H1 (cell line): ENCODE measurements around the gene RNASE11.

Experiments used
- CEBPB ChIP-seq: IDR thresholded peaks from 2 replicates; pipeline ENCODE4 v1.6.1; 2012; ENCODE audit warnings: low read depth, low read length
- GTF2F1 ChIP-seq: IDR thresholded peaks from 2 replicates; pipeline ENCODE4 v1.6.1; 2012; ENCODE audit warnings: low read depth, low read length, improper control_type of control experiment, borderline replicate concordance
- RFX5 ChIP-seq: IDR thresholded peaks from 2 replicates; pipeline ENCODE4 v1.6.1; 2011; ENCODE audit warnings: low read depth, low read length, improper control_type of control experiment, borderline replicate concordance
- TF ChIP-seq, protein P1 (sequence below), 3 experiments: IDR thresholded peaks; 1 replicate in 2 of 3; 2 replicates in 1 of 3; pipeline versions ENCODE4 v1.5.1 to v1.6.1; 2011; ENCODE audit warnings: low read length in 3 of 3, mild to moderate bottlenecking in 3 of 3, inconsistent platforms in 2 of 3, low read depth in 1 of 3, moderate library complexity in 1 of 3; ENCODE audit not compliant: insufficient read depth in 1 of 3; ENCODE audit errors: control extremely low read depth in 1 of 3

DNA sequence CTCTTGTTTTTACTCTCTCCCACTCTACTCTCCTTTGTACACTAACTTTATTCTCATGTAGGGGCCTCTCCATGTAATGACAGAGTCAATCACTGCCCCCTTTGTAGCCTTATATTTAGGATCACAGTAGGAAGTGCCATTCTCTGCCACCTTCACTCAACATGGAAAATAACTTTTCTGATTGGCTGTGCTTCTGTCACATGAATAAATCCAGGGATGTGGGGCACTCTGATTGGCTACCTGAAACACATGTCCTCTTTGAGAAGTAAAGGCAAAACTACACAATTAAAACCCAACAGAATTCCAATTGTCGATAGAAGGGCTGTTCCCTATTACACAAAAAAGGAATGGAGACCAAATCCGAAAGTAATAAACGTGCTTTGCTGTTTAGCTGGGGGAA, 26.8 kb downstream of the RNASE11 start, which contains the start of gene RNASE9:
- TF ChIP-seq, protein P1, sequence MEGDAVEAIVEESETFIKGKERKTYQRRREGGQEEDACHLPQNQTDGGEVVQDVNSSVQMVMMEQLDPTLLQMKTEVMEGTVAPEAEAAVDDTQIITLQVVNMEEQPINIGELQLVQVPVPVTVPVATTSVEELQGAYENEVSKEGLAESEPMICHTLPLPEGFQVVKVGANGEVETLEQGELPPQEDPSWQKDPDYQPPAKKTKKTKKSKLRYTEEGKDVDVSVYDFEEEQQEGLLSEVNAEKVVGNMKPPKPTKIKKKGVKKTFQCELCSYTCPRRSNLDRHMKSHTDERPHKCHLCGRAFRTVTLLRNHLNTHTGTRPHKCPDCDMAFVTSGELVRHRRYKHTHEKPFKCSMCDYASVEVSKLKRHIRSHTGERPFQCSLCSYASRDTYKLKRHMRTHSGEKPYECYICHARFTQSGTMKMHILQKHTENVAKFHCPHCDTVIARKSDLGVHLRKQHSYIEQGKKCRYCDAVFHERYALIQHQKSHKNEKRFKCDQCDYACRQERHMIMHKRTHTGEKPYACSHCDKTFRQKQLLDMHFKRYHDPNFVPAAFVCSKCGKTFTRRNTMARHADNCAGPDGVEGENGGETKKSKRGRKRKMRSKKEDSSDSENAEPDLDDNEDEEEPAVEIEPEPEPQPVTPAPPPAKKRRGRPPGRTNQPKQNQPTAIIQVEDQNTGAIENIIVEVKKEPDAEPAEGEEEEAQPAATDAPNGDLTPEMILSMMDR (IDR thresholded peaks at IDR 0.05; ENCODE audit: control extremely low read depth in 1 of 3, insufficient read depth in 1 of 3, low read depth in 1 of 3, low read length in 3 of 3), result no peak
- no peak for TF ChIP-seq RFX5
- no peak for TF ChIP-seq GTF2F1
- no peak for TF ChIP-seq CEBPB
